ENCODE results near the gene KCNIP4. TPM values are rescaled to one million over a fixed set of nuclear protein-coding genes. Genes with fewer than 3 reads are reported as not detected.

KCNIP4 gene
- total RNA-seq, 1 donor from 2014 or later, result not detected

DNA sequence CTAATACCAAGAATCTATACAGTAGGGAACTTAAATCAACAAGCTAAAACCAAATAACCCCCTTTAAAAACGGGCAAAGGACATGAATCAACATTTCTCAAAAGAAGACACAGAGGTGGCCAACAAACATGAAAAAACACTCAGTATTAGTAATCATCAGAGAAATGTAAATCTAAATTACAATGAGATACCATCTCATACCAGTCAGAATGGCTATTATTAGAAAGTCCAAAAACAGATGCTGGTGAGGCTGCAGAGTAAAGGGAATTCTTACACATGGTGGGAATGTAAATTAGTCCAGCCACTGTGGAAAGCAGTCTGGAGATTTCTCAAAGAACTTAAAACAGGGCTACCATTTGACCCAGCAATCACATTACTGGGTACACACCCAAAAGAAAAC is 1080.5 kb downstream of the KCNIP4 start:
- DNase-seq, result no peak
- Mint-ChIP-seq H3K27me3 (no peaks in the 10 kb centered on the region), H3K36me3 (ENCODE audit: low read depth) (no peaks in the 10 kb centered on the region), H3K9me3 (peaks cover 5% of the 10 kb centered on the region), H3K4me1 (no peaks in the 10 kb centered on the region), H3K4me3 (no peak overlapping the region), H3K27ac (no peak overlapping the region)
- POLR2A ChIA-PET, result no interaction called here
- ATAC-seq (ENCODE audit: low read depth), result no peak
- intact Hi-C loops (cut with micrococcal nuclease), result no loop called here
- TF ChIP-seq, protein P1, sequence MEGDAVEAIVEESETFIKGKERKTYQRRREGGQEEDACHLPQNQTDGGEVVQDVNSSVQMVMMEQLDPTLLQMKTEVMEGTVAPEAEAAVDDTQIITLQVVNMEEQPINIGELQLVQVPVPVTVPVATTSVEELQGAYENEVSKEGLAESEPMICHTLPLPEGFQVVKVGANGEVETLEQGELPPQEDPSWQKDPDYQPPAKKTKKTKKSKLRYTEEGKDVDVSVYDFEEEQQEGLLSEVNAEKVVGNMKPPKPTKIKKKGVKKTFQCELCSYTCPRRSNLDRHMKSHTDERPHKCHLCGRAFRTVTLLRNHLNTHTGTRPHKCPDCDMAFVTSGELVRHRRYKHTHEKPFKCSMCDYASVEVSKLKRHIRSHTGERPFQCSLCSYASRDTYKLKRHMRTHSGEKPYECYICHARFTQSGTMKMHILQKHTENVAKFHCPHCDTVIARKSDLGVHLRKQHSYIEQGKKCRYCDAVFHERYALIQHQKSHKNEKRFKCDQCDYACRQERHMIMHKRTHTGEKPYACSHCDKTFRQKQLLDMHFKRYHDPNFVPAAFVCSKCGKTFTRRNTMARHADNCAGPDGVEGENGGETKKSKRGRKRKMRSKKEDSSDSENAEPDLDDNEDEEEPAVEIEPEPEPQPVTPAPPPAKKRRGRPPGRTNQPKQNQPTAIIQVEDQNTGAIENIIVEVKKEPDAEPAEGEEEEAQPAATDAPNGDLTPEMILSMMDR (IDR thresholded peaks at IDR 0.05), result no peak
- CTCF ChIA-PET, result no interaction called here

DNA sequence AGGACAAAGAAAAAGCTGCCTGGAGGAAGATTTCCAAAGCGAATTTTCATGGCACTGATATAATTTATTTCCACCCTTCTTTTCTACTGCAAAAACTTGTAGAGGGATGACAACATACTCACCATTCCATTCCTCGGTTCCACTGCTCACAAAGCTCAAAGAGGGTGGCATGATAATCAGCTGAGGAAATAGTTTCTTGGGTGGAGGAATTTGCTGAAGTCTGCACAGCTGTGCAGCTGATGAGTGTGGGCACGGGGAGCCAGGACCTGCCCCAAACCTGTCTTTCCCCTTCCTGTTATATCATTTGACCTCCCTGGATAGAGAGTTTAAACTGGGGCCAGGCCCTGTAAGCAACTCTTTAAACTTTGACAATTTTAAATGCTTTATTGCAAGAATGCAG is 1087.7 kb downstream of the KCNIP4 start:
- no peaks in the 10 kb centered on the region for H3K27me3 Mint-ChIP-seq
- ATAC-seq (ENCODE audit: low read depth), result no peak
- peaks cover 11% of the 10 kb centered on the region for H3K9me3 Mint-ChIP-seq
- no peak overlapping the region for H3K4me3 Mint-ChIP-seq
- no peak overlapping the region for H3K27ac Mint-ChIP-seq
- intact Hi-C loops (cut with micrococcal nuclease), result no loop called here
- no peak for DNase-seq
- TF ChIP-seq, protein P1 (IDR thresholded peaks at IDR 0.05), result no peak
- CTCF ChIA-PET, result no interaction called here
- POLR2A ChIA-PET, result no interaction called here
- H3K4me1 Mint-ChIP-seq, result no peaks in the 10 kb centered on the region
- H3K36me3 Mint-ChIP-seq (ENCODE audit: low read depth), result no peaks in the 10 kb centered on the region

DNA sequence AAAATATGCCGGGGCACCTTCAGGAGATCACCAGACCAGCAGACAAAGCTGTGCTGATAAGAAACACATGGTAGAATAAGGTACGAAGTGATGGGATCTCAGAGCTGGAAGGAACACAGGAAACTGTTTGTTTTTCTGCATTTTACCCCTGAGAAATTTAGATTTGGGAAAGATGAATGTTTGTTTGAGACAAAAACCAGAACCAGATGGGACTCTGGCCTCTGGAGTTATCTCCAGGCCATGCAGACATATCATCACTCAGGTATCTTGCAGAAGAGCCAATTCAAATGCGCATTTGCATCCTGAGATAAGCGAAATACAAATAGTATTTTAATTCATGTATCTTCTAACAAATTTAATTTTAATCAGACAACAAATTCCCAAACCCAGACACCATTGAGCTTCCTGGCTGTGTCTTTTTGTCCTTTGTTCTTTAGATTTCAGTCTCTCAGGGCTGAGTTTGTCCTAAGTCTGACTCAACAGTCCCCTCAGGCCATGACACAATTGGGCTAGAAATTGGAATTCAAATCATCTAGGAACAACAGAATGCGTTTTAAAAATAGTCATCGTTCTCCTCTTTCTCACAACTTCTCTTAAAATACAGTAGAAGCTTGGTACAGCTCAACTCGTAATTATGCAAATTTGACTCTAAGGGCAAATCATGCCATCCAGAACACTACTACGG is 1089.3 kb downstream of the KCNIP4 start:
- Mint-ChIP-seq H3K4me1 (no peaks in the 10 kb centered on the region), H3K27me3 (no peaks in the 10 kb centered on the region)
- intact Hi-C loops (cut with micrococcal nuclease), result no loop called here

DNA sequence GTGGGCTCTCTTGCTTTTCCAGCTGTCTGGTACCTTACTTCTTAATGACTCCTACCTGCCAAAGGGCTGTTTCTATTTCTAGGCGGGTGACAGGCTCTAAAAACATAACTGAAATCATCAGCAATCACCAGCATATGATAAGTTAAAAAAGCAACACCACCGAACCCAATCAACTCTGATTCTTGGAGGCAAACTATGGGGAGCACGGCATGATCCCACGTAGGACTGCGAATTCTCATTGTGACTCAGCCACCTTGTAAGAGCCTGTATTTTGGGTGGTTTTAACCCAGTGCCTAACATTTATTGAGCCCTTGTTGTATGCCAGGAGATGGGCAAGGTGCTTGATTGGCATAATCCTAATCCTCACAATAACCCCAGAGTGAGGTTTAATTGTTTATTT is 1091.5 kb downstream of the KCNIP4 start:
- CTCF ChIA-PET, result no interaction called here
- H3K36me3 Mint-ChIP-seq (ENCODE audit: low read depth), result no peaks in the 10 kb centered on the region
- H3K9me3 Mint-ChIP-seq, result peaks cover 18% of the 10 kb centered on the region

More for the DNA sequence above, 1089.3 kb downstream of the KCNIP4 start:
- Mint-ChIP-seq H3K36me3 (ENCODE audit: low read depth) (no peaks in the 10 kb centered on the region), H3K27ac (no peak overlapping the region), H3K9me3 (peaks cover 13% of the 10 kb centered on the region), H3K4me3 (no peak overlapping the region)
- CTCF ChIA-PET, result no interaction called here
- DNase-seq (no peak), ATAC-seq (ENCODE audit: low read depth) (no peak)
- POLR2A ChIA-PET, result no interaction called here
- TF ChIP-seq, protein P1 (IDR thresholded peaks at IDR 0.05), result no peak

DNA sequence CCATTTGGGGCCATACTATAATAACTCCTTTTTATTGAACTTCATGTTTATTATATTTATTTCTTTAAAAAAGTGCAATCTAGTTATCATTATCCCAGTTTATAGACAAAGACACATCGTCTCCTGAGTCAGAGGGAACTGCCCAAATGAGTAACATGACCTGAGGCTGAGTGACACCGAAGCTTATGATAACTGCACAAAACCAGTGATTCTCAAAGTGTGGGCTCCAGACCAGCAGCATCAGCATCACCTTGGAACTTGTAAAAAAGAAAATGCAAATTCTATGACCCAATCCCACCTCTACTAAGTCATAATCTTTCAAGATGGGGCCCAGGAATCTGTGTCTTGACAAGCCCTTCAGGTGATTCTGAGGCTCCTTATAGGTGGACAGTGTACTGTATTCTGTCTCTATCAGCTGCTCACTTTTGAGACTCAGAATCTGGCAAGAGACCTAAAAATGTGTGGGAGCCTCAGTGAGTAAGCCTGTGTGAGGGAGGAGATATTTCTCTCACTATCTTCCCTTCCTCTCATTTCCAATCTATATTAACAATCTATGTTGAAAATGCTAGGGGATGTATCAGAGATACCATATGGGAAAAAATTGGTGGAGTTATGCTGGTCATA is 1101.3 kb downstream of the KCNIP4 start:
- no peak for DNase-seq
- Mint-ChIP-seq H3K36me3 (ENCODE audit: low read depth) (no peaks in the 10 kb centered on the region), H3K27me3 (no peaks in the 10 kb centered on the region), H3K4me3 (no peak overlapping the region), H3K9me3 (peaks cover 13% of the 10 kb centered on the region), H3K27ac (no peak overlapping the region), H3K4me1 (no peaks in the 10 kb centered on the region)
- ChIA-PET POLR2A (no interaction called here), CTCF (no interaction called here)
- intact Hi-C loops (cut with micrococcal nuclease), result no loop called here
- TF ChIP-seq, protein P1 (IDR thresholded peaks at IDR 0.05), result no peak
- ATAC-seq (ENCODE audit: low read depth), result no peak

More for the DNA sequence above, 1091.5 kb downstream of the KCNIP4 start:
- Mint-ChIP-seq H3K4me3 (no peak overlapping the region), H3K27me3 (no peaks in the 10 kb centered on the region), H3K27ac (no peak overlapping the region), H3K4me1 (no peaks in the 10 kb centered on the region)
- DNase-seq, result no peak
- ATAC-seq (ENCODE audit: low read depth), result no peak
- TF ChIP-seq, protein P1 (IDR thresholded peaks at IDR 0.05), result no peak
- intact Hi-C loops (cut with micrococcal nuclease), result no loop called here
- POLR2A ChIA-PET, result no interaction called here
